Measurements from ENCODE around the gene RANBP17.
A peak's percentile ranks its signal among the peaks of the same experiment; 100 is the strongest.

The RANBP17 gene

GRCh38 chr5:171307789-171308452, 446.1 kb downstream of the RANBP17 start:
- no peak for DNase-seq

GRCh38 chr5:171308453-171309275, 446.8 kb downstream of the RANBP17 start, which contains the start of gene TLX3:
TSS of gene TLX3 (plus strand) at chr5:171309248. CDS start at chr5:171309366, 118 bp downstream.
- peak; percentile 91 to 96 for DNase-seq

GRCh38 chr5:171309276-171310211, 447.7 kb downstream of the RANBP17 start:
- DNase-seq, result peak in 1 of 2 experiments; percentile 57

GRCh38 chr5:171310212-171310818, 448.5 kb downstream of the RANBP17 start:
- no peak for DNase-seq

GRCh38 chr5:171310819-171311321, 449.1 kb downstream of the RANBP17 start:
- no peak for DNase-seq

GRCh38 chr5:171311322-171312077, 449.7 kb downstream of the RANBP17 start:
- no peak for DNase-seq

GRCh38 chr5:171312129-171312974, 450.5 kb downstream of the RANBP17 start:
- DNase-seq, result no peak

GRCh38 chr5:171313481-171314206, 451.8 kb downstream of the RANBP17 start:
- DNase-seq, result no peak

GRCh38 chr5:171314728-171315385, 453.0 kb downstream of the RANBP17 start:
- no peak for DNase-seq

GRCh38 chr5:171315386-171315891, 453.6 kb downstream of the RANBP17 start:
- no peak for DNase-seq

- no peak for DNase-seq
Measured at GRCh38 chr5:171315925-171316257, 454.1 kb downstream of the RANBP17 start.

GRCh38 chr5:171316258-171317121, 454.7 kb downstream of the RANBP17 start:
- DNase-seq, result no peak

- no peak for DNase-seq
Measured at GRCh38 chr5:171317230-171317629, 455.4 kb downstream of the RANBP17 start.

GRCh38 chr5:171318026-171318425, 456.2 kb downstream of the RANBP17 start:
- DNase-seq, result no peak

- DNase-seq, result no peak
Measured at GRCh38 chr5:171321447-171321846, 459.6 kb downstream of the RANBP17 start.

- DNase-seq, result no peak
Measured at GRCh38 chr5:171322527-171322926, 460.7 kb downstream of the RANBP17 start.

- DNase-seq, result no peak
Measured at GRCh38 chr5:171323007-171323406, 461.2 kb downstream of the RANBP17 start.

Measured in NCI-H446 (cell line).